HG02763 (cell line): ENCODE measurements around the gene QRSL1.
"Not testable (repeated sequence)": the region's sequence is repeated elsewhere in the genome, so short reads cannot be mapped to it uniquely, and the experiment has no call there.

Experiments used
- ATAC-seq: cut with Tn5 transposase; IDR thresholded peaks from one replicate; pipeline ENCODE4 v1.9.1; 2021; ENCODE audit warnings: mild to moderate bottlenecking, moderate library complexity; ENCODE audit not compliant: unreplicated experiment

QRSL1 gene

GRCh38 chr6:106629103-106629858 lies at the start of gene QRSL1, which contains the start of gene RTN4IP1:
QRSL1 (plus strand) TSS chr6:106629578; CDS start chr6:106629682, 104 bp downstream.
RTN4IP1 (minus strand) TSS chr6:106629498; CDS start chr6:106629021, 477 bp downstream.
- peak; percentile 69 for ATAC-seq

- no peak for ATAC-seq
These were observed 47.9 kb upstream of the QRSL1 start for GRCh38 chr6:106581468-106581867.

- no peak for ATAC-seq
These were observed 42.5 kb upstream of the QRSL1 start for GRCh38 chr6:106586815-106587415.

- not testable (repeated sequence) for ATAC-seq
These were observed 40.4 kb upstream of the QRSL1 start for GRCh38 chr6:106588937-106589336.

GRCh38 chr6:106591111-106591825 lies 38.1 kb upstream of the QRSL1 start:
- ATAC-seq = no peak

- no peak for ATAC-seq
These were observed 29.9 kb upstream of the QRSL1 start for GRCh38 chr6:106599440-106599839.

- no peak for ATAC-seq
These were observed 29.0 kb upstream of the QRSL1 start for GRCh38 chr6:106600329-106600728.

GRCh38 chr6:106608080-106608668 lies 21.2 kb upstream of the QRSL1 start:
- ATAC-seq = peak; percentile 76

- ATAC-seq = no peak
These were observed 19.7 kb upstream of the QRSL1 start for GRCh38 chr6:106609699-106610098.

GRCh38 chr6:106611030-106611429 lies 18.3 kb upstream of the QRSL1 start:
- no peak for ATAC-seq

GRCh38 chr6:106612671-106613416 lies 16.5 kb upstream of the QRSL1 start:
- ATAC-seq = no peak

- ATAC-seq = no peak
These were observed 15.8 kb upstream of the QRSL1 start for GRCh38 chr6:106613590-106613989.

GRCh38 chr6:106614166-106614565 lies 15.2 kb upstream of the QRSL1 start:
- no peak for ATAC-seq

GRCh38 chr6:106614592-106615257 lies 14.7 kb upstream of the QRSL1 start:
- ATAC-seq = no peak

- ATAC-seq = no peak
These were observed 12.1 kb upstream of the QRSL1 start for GRCh38 chr6:106617302-106617701.

GRCh38 chr6:106617857-106618256 lies 11.5 kb upstream of the QRSL1 start:
- ATAC-seq = no peak

- ATAC-seq = no peak
These were observed 11.1 kb upstream of the QRSL1 start for GRCh38 chr6:106618324-106618723.

- no peak for ATAC-seq
These were observed 10.2 kb upstream of the QRSL1 start for GRCh38 chr6:106619223-106619622.

- no peak for ATAC-seq
These were observed 8.3 kb upstream of the QRSL1 start for GRCh38 chr6:106620931-106621672.
